Activated CD8-positive, alpha-beta memory T cell treated with anti-CD3 and anti-CD28 coated beads for 1 hour (primary cell): ENCODE measurements around the gene RABGAP1L.
"Not testable (repeated sequence)": the region's sequence is repeated elsewhere in the genome, so short reads cannot be mapped to it uniquely, and the experiment has no call there.

Experiments used
- DNase-seq, 2 donors: peaks; one replicate each; pipeline ENCODE4 v3.0.0-alpha.2; 2020; ENCODE audit warnings: low read depth in 1 of 2; ENCODE audit errors: extremely low read depth in 1 of 2

The RABGAP1L gene

DNA sequence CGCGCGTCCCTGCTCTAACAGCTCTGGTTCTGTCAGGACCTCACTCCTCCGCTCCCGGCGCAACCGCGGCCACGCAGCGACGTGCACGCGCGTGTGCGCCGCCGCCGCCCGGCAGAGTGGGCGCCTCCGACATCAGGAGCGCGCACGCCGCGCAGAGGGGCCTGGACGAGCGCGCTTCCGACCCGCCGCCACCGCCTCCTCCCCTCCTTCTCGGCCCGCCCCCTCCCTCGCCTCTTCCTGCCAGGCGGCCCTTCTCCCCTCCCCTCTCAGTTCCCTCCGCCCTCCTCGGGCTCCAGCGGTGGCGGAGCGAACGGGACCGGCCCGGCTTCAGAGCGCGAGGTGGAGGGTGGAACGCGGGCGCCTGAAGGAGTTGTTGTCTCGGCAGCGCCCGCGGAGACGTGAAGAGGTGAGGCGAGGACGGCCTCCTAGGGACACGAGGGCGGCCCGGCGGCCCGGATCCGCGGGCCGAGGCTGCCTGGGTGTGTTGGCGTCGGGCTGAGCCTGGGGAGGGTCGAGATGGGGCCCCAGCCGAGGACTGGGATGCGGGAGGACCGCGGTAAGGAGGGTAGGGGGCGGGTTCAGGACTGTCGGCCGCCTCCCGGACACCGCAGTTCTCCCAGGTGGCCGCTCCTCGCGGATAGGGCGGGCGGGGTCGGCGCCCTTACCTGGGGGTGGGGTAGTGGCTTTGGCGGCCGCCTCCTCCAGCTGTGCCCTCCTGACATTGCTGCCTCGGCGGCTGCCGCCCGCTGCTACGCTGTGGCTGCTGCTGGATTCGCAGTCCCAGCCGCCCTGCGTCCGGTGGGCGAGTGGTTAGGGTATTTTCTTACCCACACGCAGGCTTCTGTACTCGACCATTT lies at the start of gene RABGAP1L:
Gene RABGAP1L, plus strand, starts transcription at position 269 of the 857 bp plus-strand sequence.
- DNase-seq = peak; percentile 83 to 89

- no peak for DNase-seq
Observed at GRCh38 chr1:174110053-174110452, 49.3 kb upstream of the RABGAP1L start.

- no peak for DNase-seq
Observed at GRCh38 chr1:174112489-174113162, 46.7 kb upstream of the RABGAP1L start.

- no peak for DNase-seq
Observed at GRCh38 chr1:174114106-174114505, 45.2 kb upstream of the RABGAP1L start.

DNA sequence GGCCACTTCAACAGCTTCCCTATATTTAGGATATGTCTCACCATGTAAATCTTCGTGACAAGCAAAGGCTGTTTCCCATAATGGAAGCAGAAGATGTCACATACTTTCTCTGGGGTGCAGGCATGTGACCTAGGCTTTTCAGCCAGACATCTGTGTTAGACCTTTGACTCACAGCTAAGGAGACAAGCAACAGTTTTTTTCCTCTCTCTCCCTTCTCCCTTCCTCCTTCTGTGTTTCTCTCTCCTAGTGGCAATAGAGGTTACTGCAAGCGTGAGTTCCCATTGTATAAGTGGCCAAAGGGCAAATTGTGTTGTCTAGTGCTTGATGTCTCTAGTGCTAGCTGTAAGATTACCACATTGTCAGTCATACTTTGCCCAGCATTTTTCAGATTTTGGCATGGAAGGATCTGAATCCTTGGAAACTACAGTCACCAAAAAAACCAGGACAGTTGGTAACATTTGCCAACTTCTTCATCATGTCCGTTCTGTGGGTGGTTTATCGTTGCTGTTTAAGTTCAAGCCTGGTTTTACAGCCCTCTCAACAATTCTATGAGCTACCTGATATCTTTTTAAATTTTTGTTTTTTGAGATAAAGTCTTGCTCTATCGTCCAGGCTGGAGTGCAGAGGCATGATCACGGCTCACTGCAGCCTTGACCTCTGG lies 44.4 kb upstream of the RABGAP1L start:
- DNase-seq = no peak

GRCh38 chr1:174116042-174116441 lies 43.3 kb upstream of the RABGAP1L start:
- no peak for DNase-seq

DNA sequence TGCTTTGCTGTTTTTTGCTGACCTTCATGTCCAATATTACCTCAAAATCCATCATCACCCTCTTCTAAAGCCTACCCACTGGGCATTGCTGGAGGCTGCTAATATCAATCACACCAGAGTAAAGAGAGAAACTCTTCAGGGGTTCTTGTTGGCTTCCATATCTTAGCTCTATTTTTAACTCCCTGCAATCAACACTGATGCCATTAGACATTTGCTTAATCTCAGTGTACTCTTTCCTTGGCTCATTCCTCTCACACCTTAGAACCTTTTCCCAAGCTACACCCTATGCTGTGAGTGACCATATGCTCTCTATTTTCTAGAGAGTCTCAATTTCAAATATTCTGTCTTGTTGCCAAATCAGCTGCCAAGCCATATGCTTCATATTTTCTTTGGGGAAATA lies 40.6 kb upstream of the RABGAP1L start:
- DNase-seq = no peak

- not testable (repeated sequence) for DNase-seq
Observed at GRCh38 chr1:174122318-174122717, 37.0 kb upstream of the RABGAP1L start.

GRCh38 chr1:174123843-174124242 lies 35.5 kb upstream of the RABGAP1L start:
- no peak for DNase-seq

- DNase-seq = not testable (repeated sequence)
Observed at GRCh38 chr1:174127176-174127575, 32.1 kb upstream of the RABGAP1L start.

DNA sequence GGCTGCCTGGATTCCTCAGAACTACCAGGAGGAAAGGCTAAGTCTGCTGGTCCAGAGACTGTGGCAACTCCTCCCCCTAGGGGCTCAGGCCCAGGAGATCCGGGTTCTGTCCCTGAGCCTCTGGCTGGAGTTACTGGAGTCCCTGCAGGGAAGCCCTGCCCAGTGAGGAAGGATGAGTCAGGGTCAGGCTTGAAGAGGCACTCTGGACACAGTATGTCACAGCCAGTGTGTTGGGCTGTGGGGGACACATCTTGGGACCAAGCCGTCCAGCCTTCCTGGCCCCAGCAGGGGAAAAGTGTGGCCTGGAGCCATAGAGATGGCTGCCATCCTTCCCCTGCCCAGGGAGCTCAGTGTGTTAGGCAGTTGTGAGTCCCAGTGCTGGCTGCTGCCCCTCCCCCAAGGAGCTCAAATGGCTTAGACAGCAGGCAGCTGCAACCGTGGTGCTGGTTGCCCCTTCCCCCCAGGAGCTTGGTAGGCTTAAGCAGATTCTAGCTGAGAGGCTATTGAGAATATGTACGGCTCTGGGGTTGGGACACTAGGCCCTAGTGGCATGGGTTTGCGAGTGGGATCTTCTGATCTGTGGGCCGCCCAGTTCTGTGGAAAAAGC lies 28.2 kb upstream of the RABGAP1L start:
- no peak for DNase-seq

DNA sequence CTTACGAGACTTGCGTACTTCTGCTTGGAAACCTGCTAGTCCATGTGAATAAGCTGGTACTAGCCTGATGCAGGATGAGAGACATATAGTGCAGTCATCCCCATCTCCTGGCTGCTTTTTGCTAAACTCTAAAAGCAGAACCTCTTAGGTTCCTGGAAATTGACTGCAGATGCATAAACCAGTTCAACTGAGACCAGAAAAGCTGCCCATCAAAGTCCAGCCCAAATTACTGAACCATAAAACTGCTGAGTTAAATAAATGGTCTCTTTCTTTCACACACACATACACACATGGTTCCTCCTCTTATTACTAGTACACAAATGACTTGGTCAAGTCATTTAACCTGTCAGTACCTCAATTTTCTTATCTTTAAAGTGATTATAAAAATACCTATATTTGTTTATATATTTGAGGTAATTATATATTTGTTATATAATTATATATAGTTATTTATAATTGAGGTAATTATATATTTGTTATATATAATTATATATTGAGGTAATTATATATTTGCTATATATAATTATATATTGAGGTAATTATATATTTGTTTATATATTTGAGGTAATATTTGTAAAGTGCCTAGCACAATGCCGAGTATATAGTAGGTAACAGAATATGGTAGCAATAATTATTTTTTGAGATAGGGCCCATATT lies 25.2 kb upstream of the RABGAP1L start:
- no peak for DNase-seq

GRCh38 chr1:174135211-174135610 lies 24.1 kb upstream of the RABGAP1L start:
- no peak for DNase-seq

- DNase-seq = no peak
Observed at GRCh38 chr1:174136714-174137113, 22.6 kb upstream of the RABGAP1L start.

DNA sequence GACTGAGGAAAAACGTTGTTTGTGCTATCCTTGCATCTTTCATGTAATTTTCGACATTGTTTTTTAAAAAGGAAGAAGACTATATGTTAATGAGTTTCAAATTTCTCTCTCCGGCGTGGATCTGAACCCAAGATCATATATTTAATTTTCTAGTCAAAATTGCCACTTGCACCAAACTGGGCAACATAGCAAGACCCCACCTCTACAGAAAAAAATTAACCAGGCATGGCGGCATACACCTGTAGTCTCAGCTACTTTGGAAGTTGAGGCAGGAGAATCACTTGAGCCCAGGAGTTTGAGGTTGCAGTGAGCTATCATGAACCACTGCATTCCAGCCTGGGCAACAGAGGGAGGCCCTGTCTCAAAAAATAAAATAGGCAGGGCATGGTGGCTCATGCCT lies 16.5 kb upstream of the RABGAP1L start:
- DNase-seq = no peak

DNA sequence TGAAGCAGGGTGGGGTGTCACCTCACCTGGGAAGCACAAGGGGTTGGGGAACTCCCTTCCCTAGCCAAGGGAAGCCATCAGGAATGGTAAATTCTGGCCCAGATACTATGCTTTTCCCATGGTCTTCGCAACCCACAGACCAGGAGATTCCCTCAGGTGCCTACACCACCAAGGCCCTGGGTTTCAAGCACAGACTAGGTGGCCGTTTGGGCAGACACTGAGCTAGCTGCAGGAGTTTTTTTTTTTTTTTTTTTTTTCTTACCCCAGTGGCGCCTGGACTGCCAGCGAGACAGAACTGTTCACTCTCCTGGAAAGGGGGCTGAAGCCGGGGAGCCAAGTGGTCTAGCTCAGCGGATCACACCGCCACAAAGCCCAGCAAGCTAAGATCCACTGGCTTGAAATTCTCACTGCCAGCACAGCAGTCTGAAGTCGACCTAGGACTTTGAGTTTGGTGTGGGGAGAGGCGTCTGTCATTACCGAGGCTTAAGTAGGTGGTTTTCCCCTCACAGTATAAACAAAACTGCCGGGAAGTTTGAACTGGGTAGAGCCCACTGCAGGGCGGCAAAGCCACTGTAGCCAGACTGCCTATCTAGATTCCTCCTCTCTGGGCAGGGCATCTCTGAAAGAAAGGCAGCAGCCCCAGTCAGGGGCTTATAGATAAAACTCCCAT lies 15.5 kb upstream of the RABGAP1L start:
- not testable (repeated sequence) for DNase-seq

- DNase-seq = not testable (repeated sequence)
Observed at GRCh38 chr1:174144397-174144783, 14.9 kb upstream of the RABGAP1L start.

GRCh38 chr1:174149216-174149615 lies 10.1 kb upstream of the RABGAP1L start:
- no peak for DNase-seq

- no peak for DNase-seq
Observed at GRCh38 chr1:174150499-174150898, 8.8 kb upstream of the RABGAP1L start.

GRCh38 chr1:174152427-174152826 lies 6.9 kb upstream of the RABGAP1L start:
- DNase-seq = no peak
